Umbilical cord (tissue), 2 donors: ENCODE results near the gene BTBD16. TPM values are rescaled to one million over a fixed set of nuclear protein-coding genes. Genes with fewer than 3 reads are reported as not detected.

Experiments used
- DNase-seq: peaks from one replicate; pipeline ENCODE4 v3.0.0-alpha.2; 2015; ENCODE audit warnings: low spot score
- total RNA-seq: library from RNA; depleted of rRNA; stranded (reverse); fragments of >200 nt; gene quantifications from one replicate; pipeline ENCODE4 v1.2.3, GENCODE V29; 2014; ENCODE audit warnings: low replicate concordance; ENCODE audit not compliant: insufficient read depth

BTBD16 gene
- total RNA-seq, 1 donor from 2014 or later, result not detected

- DNase-seq, result no peak
Measured at GRCh38 chr10:122311716-122312115, 40.6 kb downstream of the BTBD16 start.

GRCh38 chr10:122316224-122316884 lies 45.3 kb downstream of the BTBD16 start:
- no peak for DNase-seq

- no peak for DNase-seq
Measured at GRCh38 chr10:122321960-122322359, 50.9 kb downstream of the BTBD16 start.

- DNase-seq, result no peak
Measured at GRCh38 chr10:122323189-122323588, 52.1 kb downstream of the BTBD16 start.

GRCh38 chr10:122323941-122324675 lies 53.0 kb downstream of the BTBD16 start:
- no peak for DNase-seq

GRCh38 chr10:122325235-122325634 lies 54.1 kb downstream of the BTBD16 start:
- DNase-seq, result no peak

GRCh38 chr10:122326385-122326784 lies 55.3 kb downstream of the BTBD16 start:
- no peak for DNase-seq

- no peak for DNase-seq
Measured at GRCh38 chr10:122326806-122327205, 55.7 kb downstream of the BTBD16 start.

GRCh38 chr10:122327237-122328206 lies 56.4 kb downstream of the BTBD16 start:
- no peak for DNase-seq

GRCh38 chr10:122328676-122329075 lies 57.6 kb downstream of the BTBD16 start:
- DNase-seq, result no peak

GRCh38 chr10:122329416-122329815 lies 58.3 kb downstream of the BTBD16 start:
- DNase-seq, result no peak

- no peak for DNase-seq
Measured at GRCh38 chr10:122331100-122331499, 60.0 kb downstream of the BTBD16 start.

GRCh38 chr10:122331615-122332446 lies 60.7 kb downstream of the BTBD16 start:
- DNase-seq, result no peak

- no peak for DNase-seq
Measured at GRCh38 chr10:122333037-122333436, 61.9 kb downstream of the BTBD16 start.

GRCh38 chr10:122336332-122336731 lies 65.2 kb downstream of the BTBD16 start:
- no peak for DNase-seq

GRCh38 chr10:122336961-122337360 lies 65.9 kb downstream of the BTBD16 start:
- no peak for DNase-seq

- DNase-seq, result no peak
Measured at GRCh38 chr10:122338609-122339441, 67.7 kb downstream of the BTBD16 start.

- DNase-seq, result peak; percentile 56
Measured at GRCh38 chr10:122341141-122341810, 70.2 kb downstream of the BTBD16 start.

GRCh38 chr10:122342293-122343134 lies 71.4 kb downstream of the BTBD16 start:
- peak; percentile 35 for DNase-seq
